NCI-H524 (cell line): Measurements from ENCODE around the gene ZNF536.

Experiments
- DNase-seq, 2 experiments: peaks; one replicate each; lab custom pipeline; 2025; lab: John Stamatoyannopoulos, UW

ZNF536 gene

DNA sequence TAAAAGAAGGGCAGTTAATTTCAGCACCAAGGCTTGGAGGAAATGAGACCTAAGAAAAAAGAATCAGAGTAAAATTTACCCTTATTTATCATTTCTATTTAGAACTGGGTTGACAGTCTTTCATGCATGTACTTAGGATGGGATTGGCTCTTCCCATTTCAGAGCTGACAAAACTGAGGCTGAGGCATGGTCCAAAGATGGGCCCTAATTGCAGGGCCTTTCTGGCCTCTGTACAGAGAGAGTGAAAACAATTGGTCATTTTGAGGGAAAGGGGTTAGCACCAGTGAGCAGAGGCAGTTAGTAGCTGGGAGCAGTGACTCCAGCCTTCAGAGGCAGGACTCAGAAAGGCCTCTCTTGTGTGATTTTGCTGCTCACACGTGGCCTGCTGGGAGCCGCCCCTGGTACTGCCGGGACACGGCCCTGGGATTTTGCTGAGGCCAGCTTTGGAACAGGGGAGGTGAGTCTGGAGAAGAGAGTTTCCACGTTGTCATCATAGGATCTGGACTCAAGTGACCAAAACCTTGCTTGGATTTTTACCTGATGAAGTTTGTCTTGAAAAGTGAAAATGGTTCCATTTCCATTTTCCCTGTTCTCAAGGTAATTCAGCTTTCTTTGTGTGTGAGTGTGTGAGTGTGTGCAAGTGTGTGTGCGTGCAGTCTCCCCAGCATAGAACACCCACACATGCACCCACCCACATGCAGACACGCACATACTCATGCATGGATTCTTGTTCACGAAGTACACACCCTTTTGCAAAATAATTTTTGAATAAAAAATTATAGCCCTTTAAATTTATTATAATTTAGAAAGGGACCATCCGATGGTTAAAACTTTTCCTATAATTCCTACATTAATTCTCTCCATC lies at the start of gene ZNF536:
Gene ZNF536, plus strand, starts transcription at position 425 of the 865 bp plus-strand sequence. CDS start 71,179 bp downstream, outside the sequence.
- DNase-seq, result no peak

- no peak for DNase-seq
Observed at GRCh38 chr19:30322641-30323320, 49.4 kb upstream of the ZNF536 start.

- DNase-seq, result no peak
Observed at GRCh38 chr19:30323904-30324303, 48.3 kb upstream of the ZNF536 start.

DNA sequence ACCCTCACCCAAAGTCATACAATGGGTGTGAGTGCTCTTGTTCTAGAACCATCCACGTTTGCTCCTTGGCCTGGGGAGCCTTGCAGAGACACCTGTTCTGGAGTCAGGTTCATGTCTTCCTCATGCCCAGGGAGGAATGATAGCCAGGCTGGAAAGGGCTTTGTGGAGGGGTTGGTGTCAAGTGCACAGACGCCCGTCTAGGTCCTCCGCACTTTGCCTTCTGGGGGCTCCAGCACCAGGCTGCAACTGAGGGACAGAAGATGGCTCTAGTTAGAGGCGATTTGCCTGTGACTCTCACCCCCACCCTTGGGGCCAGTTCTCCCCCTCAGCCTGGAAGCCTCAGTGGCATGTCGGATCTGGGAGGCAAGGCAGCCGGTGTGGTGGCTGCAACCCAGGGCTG lies 47.2 kb upstream of the ZNF536 start:
- DNase-seq, result no peak

- no peak for DNase-seq
Observed at GRCh38 chr19:30325676-30326392, 46.4 kb upstream of the ZNF536 start.

DNA sequence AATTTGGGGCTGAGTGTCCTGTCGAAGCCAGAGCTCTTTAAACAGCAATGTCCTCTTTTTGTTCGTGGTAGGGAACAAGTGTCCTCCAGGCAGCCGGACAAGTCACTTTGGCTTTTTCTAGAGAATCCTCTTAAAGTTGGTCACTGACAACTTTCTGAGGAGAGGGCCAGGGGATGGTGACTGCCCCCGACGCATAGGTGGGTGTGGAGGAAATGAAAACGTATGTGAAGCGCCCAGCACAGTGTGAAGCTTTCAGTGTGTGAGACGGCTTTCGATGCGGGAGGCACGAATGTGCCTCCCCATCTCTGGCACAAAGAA lies 45.8 kb upstream of the ZNF536 start:
- DNase-seq, result no peak

GRCh38 chr19:30327331-30327730 lies 44.9 kb upstream of the ZNF536 start:
- no peak for DNase-seq

- DNase-seq, result no peak
Observed at GRCh38 chr19:30328096-30328495, 44.1 kb upstream of the ZNF536 start.

- no peak for DNase-seq
Observed at GRCh38 chr19:30330266-30330665, 41.9 kb upstream of the ZNF536 start.

- no peak for DNase-seq
Observed at GRCh38 chr19:30332445-30333234, 39.5 kb upstream of the ZNF536 start.

DNA sequence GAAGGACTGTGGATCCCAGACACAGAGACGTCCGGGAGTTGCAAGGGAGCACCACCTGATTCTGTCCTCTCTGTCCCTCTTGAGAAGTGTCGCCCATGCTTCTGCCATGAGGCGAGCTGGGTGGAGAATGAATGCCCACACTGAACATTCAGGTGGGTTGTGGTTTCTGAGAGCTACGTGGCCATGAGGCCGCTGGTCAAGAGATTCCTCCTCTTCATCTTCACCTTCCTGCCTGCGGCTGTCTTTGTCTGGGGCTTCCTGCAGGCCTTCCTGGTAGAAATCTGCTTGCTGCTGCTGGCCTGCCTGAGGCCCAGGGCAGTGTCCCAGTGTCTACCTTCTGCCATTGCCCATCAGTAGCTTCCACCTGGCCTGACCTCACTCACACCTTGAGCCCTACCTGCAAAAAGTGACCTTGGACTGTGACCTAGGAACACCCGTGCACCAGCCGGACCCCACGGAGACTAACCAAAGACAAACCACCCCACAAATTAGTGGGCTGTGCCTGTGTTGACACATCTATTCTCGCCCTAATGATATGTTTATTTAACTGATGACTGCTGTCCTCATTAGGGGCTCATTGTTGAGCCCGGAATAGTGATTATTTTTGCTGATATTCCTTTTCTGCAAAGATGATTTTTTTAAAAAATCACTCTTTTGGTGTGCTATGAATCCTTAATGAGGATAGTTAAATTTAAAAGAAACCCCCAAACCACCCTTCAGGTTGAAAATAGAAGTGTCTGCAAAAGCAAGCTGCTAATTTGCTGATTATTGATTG lies 38.7 kb upstream of the ZNF536 start:
- no peak for DNase-seq

DNA sequence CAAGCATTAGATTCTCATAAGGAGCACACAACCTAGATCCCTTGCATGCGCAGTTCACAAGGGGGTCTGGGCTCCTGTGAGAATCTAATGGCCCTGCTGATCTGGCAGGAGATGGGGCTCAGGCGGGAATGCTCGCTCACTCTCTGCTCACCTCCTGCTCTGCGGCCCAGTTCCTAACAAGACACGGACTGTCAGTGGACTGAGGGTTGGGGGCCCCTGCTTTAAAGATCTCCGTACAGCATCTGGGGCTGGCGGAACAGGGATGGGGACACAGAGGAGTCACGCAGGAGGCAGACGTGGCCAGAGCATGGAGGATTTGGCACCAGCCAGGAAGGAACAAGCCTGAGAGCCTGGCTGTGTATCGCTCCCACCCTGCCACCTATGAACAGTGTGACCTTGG lies 37.3 kb upstream of the ZNF536 start:
- no peak for DNase-seq

GRCh38 chr19:30335306-30335886 lies 36.8 kb upstream of the ZNF536 start:
- DNase-seq, result no peak

DNA sequence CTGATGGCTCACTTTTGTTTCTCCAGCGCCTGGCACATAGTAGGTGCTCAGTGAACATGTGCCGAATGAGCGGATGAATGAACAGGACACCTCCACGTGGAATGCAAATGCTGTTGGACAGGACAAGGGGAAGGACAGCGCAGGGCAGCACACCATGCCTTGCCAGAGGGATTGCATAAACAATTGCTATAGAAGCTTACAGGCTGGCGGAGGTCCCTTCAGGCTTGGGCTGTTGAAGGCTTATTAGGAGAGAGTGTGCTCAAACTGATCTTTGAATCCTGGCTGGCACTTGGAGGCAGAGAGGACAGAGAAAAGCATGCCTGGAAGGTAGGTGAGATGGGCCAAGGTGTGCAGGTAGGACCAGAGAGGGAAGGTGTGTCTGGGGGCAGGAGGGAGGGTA lies 35.9 kb upstream of the ZNF536 start:
- no peak for DNase-seq

DNA sequence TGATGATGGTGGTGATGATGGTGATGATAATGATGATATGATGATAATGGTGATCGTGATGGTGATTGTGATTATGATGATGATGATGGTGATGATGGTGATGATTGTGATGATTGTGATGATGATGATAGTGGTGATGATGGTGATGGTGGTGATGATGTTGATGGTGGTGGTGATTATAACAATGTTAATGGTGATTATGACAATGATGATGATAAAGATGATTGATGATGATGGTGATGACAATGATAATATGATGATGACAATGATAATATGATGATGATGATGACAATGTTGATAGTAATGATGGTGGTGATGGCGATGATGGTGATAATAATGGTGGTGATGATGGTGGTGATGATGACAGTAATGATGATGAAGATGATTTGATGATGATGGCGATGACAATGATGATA lies 34.1 kb upstream of the ZNF536 start:
- DNase-seq, result no peak

DNA sequence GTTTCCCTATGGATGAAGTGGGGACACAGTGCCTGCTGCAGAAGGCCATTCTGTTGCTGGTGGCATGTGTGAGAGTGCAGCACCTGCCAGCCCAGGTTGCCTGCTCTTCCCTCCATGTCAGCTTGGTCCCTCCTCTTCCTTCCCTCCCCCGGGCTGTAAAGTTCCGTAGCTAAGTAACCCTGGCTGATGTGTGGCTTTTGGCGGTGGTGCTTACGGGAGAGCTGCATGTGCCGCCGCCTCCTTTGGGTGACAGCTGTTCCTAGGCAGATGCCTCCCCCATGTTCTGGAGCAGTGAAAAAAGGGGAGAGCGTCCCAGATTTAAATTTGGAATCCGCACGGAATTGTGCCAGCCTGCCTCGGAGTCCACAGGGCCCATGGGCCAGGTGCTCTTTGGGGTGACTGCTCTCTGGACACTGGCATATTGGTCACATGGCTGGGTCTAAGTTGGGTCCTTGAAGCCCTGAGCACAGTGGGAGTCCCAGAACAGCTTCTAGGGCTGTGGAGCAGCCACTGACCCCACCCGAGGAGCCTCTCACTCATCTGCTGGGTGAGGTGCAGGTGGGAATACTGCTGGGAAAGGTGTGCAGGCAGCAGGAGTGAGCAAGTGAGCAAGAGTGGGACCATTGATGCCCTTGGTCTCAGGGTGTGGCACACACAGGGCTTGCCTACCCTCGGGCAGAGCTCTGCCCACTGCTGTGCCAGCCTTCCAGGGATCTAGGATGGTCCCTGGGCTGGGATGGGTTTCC lies 33.1 kb upstream of the ZNF536 start:
- DNase-seq, result no peak

DNA sequence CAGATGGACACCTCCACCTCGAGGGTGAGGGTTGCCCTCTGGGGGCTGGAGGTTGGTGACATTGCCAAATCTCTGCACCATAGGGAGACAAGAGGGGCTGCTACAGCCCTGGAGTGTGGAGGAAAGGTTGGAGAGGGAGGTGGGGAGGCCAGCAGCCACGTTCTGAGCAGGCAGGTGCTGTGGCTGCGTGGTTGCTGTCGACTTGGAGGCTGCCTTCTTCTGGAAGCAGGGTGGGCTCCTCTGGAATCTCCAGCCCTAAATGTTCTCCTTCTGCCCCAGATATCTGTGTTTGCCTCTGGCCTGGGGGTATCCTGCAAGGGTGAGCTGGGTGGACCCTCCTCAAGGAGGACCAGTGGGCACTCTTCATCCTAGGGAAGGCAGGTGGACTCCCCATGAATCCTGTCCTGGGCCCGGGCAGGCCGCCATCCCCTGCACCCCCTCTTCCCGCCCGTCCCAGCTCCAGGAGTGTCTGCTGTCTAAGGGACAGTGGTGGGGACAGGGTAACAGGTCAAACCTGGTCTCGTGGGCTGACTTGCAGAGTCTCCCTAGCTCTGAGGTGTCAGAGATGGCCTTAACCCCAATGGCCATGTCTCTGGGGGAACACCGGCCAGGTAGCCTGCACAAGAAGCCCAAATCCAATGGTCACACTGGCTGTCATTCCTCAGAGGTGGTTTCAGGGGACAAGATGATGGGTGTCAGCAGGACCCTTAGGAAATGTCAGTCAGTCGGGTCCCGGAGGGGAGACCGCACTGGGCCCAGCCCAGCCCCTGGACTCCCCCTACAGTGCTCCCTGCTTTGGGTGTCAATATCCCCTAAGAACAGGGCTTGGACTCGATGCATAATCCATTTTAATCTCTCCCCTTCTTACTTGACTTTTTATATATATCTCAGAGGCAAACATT lies 32.3 kb upstream of the ZNF536 start:
- no peak for DNase-seq

- DNase-seq, result no peak
Observed at GRCh38 chr19:30340771-30341561, 31.2 kb upstream of the ZNF536 start.
